ENCODE data around the gene SKAP1.

- TF ChIP-seq CTCF (conservative IDR thresholded peaks at IDR 0.05; ENCODE audit: low read length) = no peak
- TF ChIP-seq EZH2phosphoT487 (IDR thresholded peaks at IDR 0.05; ENCODE audit: borderline replicate concordance, low read depth, low read length) = no peak
Measured at GRCh38 chr17:48389903-48390302, 40.1 kb downstream of the SKAP1 start.

Data from OCI-LY7 (cell line).